GM18502 (cell line): ENCODE results near the gene GNAS-AS1.

Experiments used
- ATAC-seq: cut with Tn5 transposase; IDR thresholded peaks from one replicate; pipeline ENCODE4 v1.9.1; 2021; ENCODE audit warnings: mild to moderate bottlenecking; ENCODE audit not compliant: unreplicated experiment, poor library complexity

GNAS-AS1 gene

DNA sequence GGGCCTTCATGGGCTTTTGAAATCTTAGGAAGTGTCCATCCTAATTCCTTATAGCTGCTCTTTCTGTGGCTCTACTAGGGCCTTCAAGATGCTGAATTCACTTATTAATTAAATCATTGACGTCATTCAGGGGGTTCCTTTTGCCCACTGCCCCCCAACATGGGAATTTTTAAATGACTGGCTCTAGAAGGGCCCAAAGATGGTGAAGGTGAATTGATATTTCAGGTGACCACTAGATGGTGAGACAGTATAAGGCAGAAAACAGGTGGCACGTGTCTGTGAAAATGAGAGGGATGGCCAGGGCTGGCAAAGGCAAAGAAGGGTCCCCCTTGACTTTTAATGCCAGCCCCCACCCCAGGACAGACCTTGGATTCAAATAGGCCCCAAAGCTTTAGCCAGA is 13.6 kb upstream of the GNAS-AS1 start:
- ATAC-seq = no peak

GRCh38 chr20:58863044-58863790 is 12.5 kb upstream of the GNAS-AS1 start:
- ATAC-seq = no peak

- ATAC-seq = no peak
Observed at GRCh38 chr20:58855506-58856389, 5.0 kb upstream of the GNAS-AS1 start.

DNA sequence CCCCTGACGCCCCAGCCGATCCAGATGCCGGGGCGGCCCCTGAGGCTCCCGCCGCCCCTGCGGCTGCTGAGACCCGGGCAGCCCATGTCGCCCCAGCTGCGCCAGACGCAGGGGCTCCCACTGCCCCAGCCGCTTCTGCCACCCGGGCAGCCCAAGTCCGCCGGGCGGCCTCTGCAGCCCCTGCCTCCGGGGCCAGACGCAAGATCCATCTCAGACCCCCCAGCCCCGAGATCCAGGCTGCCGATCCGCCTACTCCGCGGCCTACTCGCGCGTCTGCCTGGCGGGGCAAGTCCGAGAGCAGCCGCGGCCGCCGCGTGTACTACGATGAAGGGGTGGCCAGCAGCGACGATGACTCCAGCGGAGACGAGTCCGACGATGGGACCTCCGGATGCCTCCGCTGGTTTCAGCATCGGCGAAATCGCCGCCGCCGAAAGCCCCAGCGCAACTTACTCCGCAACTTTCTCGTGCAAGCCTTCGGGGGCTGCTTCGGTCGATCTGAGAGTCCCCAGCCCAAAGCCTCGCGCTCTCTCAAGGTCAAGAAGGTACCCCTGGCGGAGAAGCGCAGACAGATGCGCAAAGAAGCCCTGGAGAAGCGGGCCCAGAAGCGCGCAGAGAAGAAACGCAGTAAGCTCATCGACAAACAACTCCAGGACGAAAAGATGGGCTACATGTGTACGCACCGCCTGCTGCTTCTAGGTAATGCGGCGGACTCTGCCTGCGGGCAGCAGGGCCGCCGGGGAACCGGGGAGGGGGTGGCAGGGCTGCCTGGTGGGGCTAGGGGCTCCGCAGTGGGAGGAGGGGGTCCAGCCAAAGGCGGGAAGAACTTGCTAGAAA is 4.2 kb upstream of the GNAS-AS1 start:
- ATAC-seq = no peak

DNA sequence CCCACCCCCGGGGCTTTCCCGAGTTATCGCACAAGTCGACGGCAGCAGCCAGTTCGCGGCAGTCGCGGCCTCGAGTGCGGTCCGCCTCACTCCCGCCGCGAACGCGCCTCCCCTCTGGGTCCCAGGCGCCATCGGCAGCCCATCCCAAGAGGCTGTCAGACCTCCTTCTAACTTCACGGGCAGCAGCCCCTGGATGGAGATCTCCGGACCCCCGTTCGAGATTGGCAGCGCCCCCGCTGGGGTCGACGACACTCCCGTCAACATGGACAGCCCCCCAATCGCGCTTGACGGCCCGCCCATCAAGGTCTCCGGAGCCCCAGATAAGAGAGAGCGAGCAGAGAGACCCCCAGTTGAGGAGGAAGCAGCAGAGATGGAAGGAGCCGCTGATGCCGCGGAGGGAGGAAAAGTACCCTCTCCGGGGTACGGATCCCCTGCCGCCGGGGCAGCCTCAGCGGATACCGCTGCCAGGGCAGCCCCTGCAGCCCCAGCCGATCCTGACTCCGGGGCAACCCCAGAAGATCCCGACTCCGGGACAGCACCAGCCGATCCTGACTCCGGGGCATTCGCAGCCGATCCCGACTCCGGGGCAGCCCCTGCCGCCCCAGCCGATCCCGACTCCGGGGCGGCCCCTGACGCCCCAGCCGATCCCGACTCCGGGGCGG is 3.4 kb upstream of the GNAS-AS1 start:
- ATAC-seq = no peak

- ATAC-seq = no peak
Observed at GRCh38 chr20:58853466-58853865, 2.8 kb upstream of the GNAS-AS1 start.

GRCh38 chr20:58852543-58853271 is 2.0 kb upstream of the GNAS-AS1 start, which contains the start of gene GNAS:
Gene GNAS, plus strand, starts transcription at chr20:58852716.
- ATAC-seq = no peak

DNA sequence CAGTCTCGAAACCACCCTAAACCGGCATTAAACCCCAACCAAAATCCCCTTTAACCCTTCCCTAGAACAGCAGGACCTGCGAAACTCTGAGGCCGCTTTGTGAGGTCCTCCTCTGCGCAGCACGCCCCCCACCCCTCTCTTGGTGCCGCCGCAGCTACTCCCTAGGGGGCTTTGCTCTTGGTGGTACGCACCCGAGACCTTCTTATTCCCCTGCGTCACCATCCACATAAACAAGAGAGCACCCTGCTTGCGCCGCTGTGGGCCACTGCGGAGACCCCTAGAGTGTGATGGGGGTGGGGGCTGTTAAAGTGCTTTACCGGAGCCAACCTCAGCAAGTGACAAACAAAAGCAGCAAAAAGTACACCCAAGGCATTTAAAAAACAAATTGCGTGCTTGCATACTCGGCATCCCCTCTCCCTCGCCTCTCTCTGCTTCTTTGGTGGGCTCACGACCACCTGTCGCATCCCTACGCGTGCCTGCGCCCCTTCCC is 1.3 kb upstream of the GNAS-AS1 start:
- ATAC-seq = no peak

DNA sequence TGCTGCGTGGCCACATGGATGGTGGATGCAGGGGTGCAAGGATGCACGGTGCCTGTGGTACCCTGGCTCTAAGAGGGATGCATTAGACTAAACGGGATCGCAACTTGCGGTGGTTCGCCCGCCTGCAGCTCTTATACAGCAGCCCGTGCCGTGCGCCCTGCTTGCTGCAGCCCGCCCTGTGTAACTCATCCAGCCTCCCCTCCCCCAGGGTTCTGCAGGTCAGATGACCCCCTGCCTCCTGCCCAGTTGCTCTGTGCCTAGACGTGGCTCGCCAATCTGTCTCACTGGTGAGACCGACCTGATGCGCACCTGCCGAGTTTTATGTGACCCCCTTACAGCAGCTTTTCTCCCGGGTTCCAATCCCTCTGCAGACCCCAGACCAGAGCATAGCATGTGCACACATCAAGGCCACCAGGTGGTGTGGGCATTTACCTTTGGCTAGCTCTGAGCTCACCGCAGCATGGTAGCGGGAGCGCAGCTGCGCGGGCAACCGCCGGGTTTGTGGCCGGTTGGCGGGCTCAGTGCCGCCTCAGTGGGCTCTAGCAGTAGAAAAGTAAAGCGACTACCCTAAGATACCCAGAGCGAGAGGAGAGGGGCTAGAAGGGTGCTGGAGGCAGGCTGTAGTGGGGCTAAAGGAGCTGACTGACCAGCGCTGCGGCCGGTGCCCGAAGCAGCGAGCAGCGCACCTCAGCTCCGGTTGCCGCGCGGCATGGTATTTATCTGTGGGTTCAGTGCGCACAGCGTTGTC is 693 bp upstream of the GNAS-AS1 start:
- ATAC-seq = no peak

DNA sequence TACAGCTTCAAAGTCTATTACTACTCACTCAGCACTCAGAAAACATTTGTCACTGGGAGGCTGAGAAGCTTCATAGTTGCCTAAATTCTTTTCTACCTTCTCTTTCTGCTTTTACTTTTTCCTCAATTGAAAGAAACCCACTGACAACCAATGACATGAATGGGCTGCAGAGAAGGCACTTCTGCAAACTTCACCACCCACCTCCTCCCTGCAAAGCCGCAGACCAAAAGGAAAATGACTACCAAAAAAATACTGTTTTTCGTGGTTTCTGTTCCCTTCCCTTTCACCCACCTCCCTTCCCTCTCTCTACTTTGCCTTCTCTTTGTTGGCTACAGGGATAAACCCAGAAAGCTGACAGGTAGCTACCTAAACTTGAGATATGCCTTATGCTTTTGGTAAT is 3.2 kb downstream of the GNAS-AS1 start:
- no peak for ATAC-seq

DNA sequence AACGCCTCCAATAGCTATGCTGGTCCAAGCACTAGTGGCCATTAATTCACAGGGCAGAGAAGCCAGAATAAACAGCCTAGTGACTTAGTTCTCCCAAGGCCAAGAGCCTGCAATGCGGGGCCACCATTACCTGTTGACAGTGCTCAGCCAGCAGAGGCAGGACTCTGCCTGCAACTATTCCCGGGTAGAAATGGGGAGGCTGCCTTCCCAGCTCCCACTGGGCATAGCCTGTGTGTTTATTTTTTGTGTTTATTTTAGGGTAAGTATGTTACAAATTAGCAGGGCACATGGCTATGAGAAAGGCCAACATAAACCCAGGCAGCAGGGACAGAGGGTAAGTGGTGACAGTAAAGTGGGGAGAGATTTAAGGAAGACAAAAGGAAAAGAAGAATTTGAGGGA is 5.0 kb downstream of the GNAS-AS1 start:
- ATAC-seq = no peak

GRCh38 chr20:58843128-58843556 is 7.6 kb downstream of the GNAS-AS1 start:
- ATAC-seq = no peak

DNA sequence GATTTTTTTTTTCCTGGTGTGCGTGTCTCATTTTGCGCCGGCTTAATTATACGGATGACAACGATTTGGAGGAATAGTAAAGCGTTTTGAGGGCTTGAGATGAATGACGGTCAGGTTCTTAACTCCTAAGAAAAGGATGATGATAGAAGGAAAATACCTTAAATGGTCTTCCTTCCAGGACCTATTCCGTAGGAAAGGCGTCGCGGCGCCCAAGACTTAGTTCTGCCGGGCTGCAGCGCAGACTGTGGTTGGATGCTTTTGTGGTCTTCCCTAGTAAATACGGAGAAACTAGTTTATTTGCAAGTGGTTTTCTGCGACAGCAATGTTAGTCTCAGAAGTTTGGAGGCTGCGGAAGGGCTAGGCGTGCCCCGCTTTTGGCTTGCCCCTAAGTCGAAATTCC is 8.4 kb downstream of the GNAS-AS1 start:
- no peak for ATAC-seq

DNA sequence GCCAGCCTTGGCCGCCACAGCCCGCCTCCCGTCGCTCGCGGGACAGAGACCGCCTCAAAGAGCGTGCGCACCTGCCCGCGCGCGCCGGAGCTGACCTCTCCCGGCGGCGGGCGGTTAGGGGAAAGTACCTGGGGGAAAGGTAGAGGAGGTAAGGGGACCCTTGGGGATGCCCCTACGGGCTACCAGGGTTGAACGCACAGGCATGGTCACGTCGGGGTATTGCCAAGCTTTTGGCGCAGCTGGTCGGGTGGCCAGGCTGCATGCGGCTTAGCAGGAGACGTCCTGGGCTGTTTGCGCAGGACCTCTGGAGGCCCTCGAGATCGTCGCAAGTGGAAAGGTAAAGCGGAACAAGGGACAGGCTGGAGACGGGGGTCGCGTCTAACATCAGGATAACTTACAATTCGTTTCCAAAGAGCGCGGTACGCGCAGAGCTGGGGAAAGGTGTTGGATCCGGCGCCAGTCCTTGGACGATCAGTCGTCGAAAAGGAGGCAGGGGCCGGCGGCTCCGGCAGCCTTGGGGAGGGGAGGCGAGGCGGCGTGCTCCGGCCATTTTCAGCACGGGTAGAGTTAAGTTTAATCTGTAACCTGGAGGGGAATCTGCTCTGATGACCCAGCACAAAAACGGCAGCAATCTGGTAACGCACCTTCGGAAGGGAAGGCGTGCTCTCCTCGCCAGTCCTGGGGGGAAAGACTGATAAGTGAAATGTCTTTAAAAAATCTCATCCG is 9.0 kb downstream of the GNAS-AS1 start:
- ATAC-seq = no peak

- ATAC-seq = no peak
Observed at GRCh38 chr20:58840816-58841538, 9.7 kb downstream of the GNAS-AS1 start.

DNA sequence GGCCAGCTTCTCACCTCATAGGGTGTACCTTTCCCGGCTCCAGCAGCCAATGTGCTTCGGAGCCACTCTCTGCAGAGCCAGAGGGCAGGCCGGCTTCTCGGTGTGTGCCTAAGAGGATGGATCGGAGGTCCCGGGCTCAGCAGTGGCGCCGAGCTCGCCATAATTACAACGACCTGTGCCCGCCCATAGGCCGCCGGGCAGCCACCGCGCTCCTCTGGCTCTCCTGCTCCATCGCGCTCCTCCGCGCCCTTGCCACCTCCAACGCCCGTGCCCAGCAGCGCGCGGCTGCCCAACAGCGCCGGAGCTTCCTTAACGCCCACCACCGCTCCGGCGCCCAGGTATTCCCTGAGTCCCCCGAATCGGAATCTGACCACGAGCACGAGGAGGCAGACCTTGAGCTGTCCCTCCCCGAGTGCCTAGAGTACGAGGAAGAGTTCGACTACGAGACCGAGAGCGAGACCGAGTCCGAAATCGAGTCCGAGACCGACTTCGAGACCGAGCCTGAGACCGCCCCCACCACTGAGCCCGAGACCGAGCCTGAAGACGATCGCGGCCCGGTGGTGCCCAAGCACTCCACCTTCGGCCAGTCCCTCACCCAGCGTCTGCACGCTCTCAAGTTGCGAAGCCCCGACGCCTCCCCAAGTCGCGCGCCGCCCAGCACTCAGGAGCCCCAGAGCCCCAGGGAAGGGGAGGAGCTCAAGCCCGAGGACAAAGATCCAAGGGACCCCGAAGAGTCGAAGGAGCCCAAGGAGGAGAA is 10.5 kb downstream of the GNAS-AS1 start:
- no peak for ATAC-seq

- no peak for ATAC-seq
Observed at GRCh38 chr20:58839474-58839874, 11.2 kb downstream of the GNAS-AS1 start.
